Right atrium auricular region (tissue), 2 donors: ENCODE data around the gene SMOC2. TPM values are rescaled to one million over a fixed set of nuclear protein-coding genes. Genes with fewer than 3 reads are reported as not detected.

Experiments
- DNase-seq: peaks from one replicate; pipeline ENCODE4 v3.0.0-alpha.2; 2019; ENCODE audit warnings: low spot score
- H3K27ac ChIP-seq, 2 donors: fragments of 200-600 bp; sonication (generic); 1 replicate in 1 of 2; 2 replicates in 1 of 2; pipeline ENCODE4 v1.5.1; 2016 to 2019
- H3K27me3 ChIP-seq, 2 donors: fragments of 200-600 bp; sonication (generic); one replicate each; pipeline versions ENCODE4 v1.5.1 to v1.6.0; 2017 to 2019
- H3K36me3 ChIP-seq: fragments of 200-600 bp; sonication (generic); one replicate; pipeline ENCODE4 v1.5.1; 2016
- H3K4me1 ChIP-seq, 2 donors: fragments of 200-600 bp; sonication (generic); one replicate each; pipeline versions ENCODE4 v1.5.1 to v1.6.0; 2017 to 2019
- H3K4me3 ChIP-seq, 2 donors: fragments of 200-600 bp; sonication (generic); 1 replicate in 1 of 2; 2 replicates in 1 of 2; pipeline ENCODE4 v1.5.1; 2017 to 2019; ENCODE audit warnings: mild to moderate bottlenecking in 1 of 2, moderate library complexity in 1 of 2
- H3K9me3 ChIP-seq, 2 donors: fragments of 200-600 bp; sonication (generic); one replicate each; pipeline ENCODE4 v1.5.1; 2019
- CTCF ChIP-seq, 2 donors: fragments of 200-600 bp; sonication (generic); IDR thresholded peaks; one replicate each; pipeline ENCODE4 v1.5.1; 2019; ENCODE audit warnings: antibody characterized with exemption in 2 of 2
- total RNA-seq, 2 donors: library from RNA; depleted of rRNA; stranded (reverse); fragments of >200 nt; gene quantifications; one replicate each; pipeline ENCODE4 v1.1.0, GENCODE V29; 2016

SMOC2 gene
- total RNA-seq, 2 donors from 2014 or later: 10.8 to 31.7 TPM

GRCh38 chr6:168715643-168716481 lies 274.9 kb downstream of the SMOC2 start:
- Histone ChIP-seq H3K27ac (no peak overlapping the region), H3K27me3 (no peaks in the 10 kb centered on the region), H3K36me3 (no peaks in the 10 kb centered on the region), H3K4me1 (no peaks in the 10 kb centered on the region), H3K9me3 (no peaks in the 10 kb centered on the region), H3K4me3 (no peak overlapping the region)
- no peak for DNase-seq
- no peak for TF ChIP-seq CTCF (IDR thresholded peaks at IDR 0.05)

- H3K9me3 ChIP-seq: no peaks in the 10 kb centered on the region
- H3K4me1 ChIP-seq: no peaks in the 10 kb centered on the region
- TF ChIP-seq CTCF (IDR thresholded peaks at IDR 0.05): no peak
- H3K36me3 ChIP-seq: no peaks in the 10 kb centered on the region
- no peak for DNase-seq
- no peak overlapping the region for H3K27ac ChIP-seq
- H3K4me3 ChIP-seq: no peak overlapping the region
- no peaks in the 10 kb centered on the region for H3K27me3 ChIP-seq
Measured at GRCh38 chr6:168716581-168716980, 275.6 kb downstream of the SMOC2 start.

DNA sequence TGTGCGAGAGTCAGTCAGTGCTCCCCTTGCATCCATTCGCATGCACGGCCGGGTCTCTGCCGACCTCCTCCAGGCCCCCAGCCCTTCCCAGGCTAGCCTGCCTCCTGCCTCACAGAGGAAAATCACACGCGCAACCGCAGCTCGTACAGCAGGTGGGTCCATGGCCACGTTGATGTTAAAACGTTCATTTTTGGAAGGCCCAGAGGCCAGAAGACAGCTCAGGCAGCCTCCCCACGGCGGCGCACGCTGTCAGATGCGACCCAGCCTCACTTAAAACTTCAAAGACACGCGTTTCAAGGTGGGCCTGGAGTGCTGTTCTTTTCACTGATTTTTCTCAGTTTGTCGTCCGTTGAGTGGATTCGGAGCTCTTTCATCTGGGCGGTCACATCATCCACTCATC lies 276.5 kb downstream of the SMOC2 start:
- Histone ChIP-seq H3K27ac (no peak overlapping the region), H3K4me3 (no peak overlapping the region), H3K4me1 (no peaks in the 10 kb centered on the region), H3K27me3 (no peaks in the 10 kb centered on the region), H3K36me3 (no peaks in the 10 kb centered on the region), H3K9me3 (no peaks in the 10 kb centered on the region)
- DNase-seq: no peak
- no peak for TF ChIP-seq CTCF (IDR thresholded peaks at IDR 0.05)

Other genes starting within 250 kb of the SMOC2 start
- 1 to 10 TPM; 1.5 to 2.0 TPM for gene DACT2, start 121.4 kb upstream of the SMOC2 start, total RNA-seq